NCI-H1417 (cell line): Measurements from ENCODE around the gene SSRP1.

Experiments
- DNase-seq, 3 experiments: peaks; one replicate each; lab custom pipeline; 2025; lab: John Stamatoyannopoulos, UW

Gene SSRP1

DNA sequence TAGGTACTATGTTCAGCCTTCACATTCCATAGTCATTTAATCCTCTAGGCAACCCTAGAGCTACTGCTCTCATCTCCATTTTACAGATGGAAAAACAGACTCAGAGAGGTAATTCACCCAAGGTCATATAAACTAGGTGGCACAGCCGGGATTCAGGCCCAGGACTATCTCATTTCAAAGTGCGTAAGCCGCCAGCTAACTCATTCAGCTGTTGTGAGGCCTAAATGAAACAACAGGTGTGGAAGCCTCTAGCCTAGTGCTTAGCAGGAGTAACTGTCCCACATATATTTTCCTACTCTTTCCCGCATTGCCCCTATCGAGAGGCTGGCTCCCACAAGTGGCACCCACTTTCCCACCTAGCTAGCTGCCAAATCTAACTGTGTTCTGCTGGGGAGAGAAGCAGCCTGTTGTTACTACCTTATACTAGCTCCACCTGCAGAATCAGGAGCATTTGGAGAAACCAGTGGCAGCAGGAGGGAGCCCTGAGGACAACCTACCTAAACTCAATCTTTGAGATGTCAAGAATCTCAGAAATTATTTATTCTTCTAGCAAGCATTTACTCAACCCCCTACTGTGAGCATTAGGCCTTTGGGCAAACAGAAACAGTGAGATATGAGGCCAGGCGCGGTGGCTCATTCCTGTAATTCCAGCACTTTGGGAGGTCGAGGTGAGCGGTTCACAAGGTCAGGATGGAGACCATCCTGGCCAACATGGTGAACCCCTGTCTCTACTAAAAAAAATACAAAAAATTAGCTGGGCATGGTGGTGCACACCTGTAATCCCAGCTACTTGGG lies 24.4 kb upstream of the SSRP1 start:
- peak in 1 of 3 experiments; percentile 19 for DNase-seq

DNA sequence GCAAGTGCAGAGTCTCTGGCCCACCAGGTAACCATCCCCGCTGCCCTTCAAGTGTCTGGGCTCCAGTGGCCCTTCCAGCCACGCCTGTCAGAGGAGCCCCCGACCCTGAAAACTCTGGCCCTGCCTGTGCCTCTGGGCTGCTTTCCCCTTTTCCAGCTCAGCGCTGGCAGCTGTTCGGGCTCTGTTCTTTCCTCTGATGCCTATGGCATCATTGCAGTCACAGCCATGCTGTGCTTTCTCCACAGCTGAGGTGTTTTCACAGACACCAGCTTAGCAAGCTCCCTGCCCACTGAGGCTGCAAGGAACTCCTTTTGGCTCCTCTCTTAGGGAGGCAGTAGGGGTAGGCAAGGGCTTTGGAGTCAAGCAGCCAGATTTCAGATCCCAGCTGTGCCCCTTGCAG lies 23.7 kb upstream of the SSRP1 start:
- no peak for DNase-seq

DNA sequence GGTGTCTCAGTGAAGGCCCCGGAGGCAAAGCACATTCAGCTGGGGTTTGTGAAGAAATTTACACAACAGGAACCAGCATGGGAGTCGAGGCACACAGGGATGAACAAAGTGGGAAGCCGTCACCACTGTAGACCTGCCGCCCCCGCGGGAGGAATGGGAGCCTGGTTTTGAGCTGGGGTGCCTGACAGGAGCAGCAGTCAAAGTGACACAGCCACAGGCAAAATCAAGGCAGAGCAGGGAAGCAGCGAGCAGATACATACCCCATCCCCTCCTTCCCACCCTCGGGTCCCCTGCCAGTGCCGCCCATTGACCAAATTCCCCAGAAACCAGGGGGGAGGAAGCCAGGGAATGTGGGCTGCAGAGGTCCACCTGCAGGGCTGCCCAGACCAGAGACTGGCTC lies 23.3 kb upstream of the SSRP1 start:
- DNase-seq: no peak

DNA sequence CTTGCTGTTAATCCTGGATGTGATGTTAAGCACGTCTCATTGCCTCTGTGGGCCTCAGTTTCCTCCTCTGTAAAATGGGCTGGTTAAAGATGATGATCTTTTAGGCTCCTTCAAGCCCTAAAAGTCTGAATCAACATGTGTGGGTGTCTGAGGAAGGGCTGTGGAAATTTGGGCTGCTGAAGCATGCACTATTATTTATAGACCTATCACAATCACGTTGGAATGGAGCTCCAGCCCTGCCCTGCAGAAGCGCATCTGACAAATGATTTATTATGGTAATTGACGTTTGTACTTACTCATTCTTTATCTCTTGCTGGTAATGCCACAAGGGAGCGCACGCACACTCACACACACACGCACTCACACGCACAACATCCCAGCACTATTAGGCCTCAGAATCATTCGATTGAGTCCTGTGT lies 22.9 kb upstream of the SSRP1 start:
- no peak for DNase-seq

DNA sequence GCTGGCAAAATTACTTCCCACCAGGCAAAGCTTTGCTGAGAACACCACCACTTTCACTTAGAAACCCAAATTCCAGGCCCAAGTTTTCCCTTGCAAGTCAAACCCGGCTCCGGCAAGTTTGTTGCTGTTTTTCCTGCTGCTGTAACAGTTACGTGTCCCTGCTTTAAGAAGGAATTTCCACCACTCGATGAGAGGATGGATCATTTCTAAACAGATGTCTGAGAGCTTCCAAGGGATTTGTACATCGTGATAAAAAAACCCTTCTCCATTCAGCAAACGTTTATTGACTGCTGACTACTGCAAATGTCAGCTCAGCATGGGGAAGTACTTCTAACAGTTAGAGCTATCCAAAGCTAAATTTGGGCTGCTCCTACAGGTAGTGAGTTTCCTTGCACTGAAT lies 22.2 kb upstream of the SSRP1 start:
- DNase-seq: no peak

DNA sequence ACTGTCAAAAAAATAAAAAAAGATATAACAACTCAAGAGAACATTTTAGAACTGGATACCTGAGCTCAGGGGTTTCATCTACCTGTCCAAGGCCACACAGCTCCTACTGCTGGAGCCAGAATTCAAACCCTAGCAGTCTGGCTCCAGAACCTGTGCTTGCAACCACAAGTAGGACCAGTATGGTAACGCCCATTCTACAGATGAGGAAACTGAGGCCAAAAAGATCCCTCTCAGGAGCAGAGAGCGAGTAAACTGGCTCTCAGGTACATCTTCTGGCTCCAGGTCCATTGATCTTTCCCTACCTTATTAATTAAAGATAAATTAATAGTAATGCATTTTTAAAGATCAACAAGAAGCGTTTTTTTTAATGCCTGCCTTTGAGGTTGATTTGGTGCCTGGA lies 21.6 kb upstream of the SSRP1 start:
- no peak for DNase-seq

DNA sequence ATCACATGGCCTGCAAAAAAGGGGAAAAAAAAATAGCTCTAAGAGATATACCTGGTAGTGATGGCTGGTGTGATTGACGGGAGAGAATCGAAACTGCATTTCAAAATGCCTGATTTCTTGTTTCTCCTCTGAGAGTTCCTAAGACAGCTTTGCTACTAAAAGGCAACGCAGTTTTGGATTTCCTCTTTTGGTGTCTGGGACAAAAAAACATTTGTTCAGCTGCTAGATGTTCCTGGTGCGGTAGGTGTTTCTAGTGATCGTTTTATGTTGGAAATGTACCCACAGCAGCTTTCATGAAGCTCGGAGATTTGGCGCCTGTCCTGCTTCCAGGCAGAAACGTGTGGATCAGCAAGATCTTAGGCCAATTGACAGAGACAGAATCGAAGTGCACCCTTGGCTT lies 20.6 kb upstream of the SSRP1 start:
- DNase-seq: no peak

DNA sequence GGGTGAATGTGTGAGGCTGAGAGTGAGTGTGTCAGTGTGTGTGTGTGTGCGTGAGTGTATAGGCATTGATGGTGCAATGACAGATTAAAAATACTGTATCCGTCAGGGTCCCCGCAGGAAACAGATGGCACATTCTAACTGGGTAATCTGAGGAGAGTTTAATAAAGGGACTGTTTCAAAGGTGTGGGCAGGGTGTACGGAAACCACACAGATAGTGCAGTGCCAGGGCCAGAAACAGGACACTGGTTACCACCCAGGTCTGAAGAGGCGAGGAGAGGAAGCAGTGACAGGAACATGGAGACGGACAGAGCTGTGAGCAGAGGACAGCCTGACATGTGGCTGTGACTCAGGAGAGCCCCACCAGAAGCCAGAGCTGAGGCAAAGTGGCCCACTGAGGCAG lies 19.0 kb upstream of the SSRP1 start:
- no peak for DNase-seq

DNA sequence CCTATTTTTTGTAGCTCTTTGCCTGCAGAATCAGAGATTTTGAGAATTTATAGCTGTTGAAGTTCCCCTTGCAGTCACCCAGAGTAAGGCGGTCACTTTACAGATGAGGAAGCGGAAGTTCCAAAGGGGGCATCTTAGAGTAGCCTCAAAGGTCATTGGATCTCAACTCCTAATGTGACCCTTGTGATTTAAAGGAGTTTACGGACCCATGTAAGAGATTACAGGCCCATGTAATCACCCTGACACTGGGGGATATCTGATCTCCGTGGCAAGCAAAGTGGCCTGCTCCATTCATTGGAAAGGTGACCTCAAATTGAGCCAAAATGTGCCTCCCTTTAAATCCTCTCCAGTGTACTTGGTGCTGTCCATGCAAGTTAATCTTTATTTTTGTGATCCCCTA lies 18.2 kb upstream of the SSRP1 start:
- no peak for DNase-seq

DNA sequence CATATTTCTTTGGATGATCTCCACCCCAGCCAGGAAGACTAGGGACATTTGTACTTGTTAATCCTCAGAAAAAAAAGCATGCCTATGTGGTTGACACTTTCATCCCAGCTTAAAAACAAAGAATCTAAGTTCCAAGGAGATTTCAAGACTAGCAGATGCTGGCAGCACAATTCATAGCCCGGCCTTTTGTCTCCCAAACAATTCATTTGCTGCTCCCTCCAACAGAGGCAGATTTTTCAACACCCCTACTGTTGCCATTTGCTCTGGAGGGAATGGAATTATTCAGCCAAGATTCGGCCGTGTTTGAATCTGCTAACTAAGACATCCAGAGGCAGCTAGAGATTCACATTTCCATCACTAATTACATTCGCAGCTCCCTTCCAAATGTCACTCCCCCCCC lies 17.8 kb upstream of the SSRP1 start:
- DNase-seq: no peak

DNA sequence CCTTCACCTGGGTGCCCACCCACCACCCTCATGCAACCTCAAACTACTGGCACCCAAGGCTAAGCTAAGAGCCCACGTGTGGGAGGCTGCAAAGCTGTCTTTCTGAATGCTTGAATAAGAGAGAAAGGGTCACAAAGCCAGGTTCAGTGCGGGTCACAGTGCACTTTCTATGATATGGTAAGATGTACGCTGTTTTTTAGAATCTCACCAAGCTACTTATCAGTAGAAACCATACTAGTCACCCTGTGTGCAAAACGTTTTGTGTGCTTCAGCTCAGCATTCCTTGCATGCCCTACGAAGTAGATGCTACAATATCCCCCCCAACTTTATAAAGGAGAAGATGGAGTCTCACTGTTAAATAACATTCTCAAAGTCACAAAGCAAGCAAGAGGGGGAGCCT lies 17.3 kb upstream of the SSRP1 start:
- no peak for DNase-seq

DNA sequence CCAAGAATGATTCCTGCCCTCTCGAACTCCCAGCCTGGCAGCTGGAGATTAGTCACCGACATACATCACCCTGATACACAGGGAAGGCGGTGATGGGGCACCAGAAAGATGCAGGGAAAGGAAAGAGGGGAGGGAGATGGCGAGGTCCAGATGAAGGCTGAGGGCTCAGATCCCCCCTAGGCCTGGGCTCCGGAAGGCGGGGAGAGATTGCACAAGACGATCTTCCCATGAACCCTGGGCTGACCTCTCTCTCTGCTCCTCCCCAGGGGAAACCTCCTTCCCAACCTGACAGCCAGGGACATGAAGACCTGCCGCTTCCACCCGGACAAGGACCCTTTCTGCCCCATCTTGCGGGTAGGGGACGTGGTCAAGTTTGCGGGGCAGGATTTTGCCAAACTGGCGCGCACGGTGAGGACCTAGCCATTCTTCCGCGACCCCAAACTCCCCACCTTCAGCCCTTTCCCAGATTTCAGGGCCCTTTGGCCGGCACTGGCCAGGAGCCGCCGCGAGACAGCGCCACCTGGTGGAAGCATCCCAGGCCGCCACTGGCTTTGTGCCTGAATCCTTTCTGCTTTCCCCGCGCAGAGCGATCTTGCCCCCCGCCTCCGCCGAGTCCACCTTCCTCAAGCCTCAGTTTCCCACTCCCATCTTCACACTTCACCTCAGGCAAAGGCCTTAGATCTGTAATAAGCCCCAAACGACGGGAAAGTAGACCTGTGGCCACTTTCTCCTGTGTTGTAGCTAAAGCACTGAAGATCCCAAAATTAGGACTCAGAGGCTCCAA lies 14.0 kb upstream of the SSRP1 start:
- peak in 2 of 3 experiments; percentile 14 to 31 for DNase-seq

DNA sequence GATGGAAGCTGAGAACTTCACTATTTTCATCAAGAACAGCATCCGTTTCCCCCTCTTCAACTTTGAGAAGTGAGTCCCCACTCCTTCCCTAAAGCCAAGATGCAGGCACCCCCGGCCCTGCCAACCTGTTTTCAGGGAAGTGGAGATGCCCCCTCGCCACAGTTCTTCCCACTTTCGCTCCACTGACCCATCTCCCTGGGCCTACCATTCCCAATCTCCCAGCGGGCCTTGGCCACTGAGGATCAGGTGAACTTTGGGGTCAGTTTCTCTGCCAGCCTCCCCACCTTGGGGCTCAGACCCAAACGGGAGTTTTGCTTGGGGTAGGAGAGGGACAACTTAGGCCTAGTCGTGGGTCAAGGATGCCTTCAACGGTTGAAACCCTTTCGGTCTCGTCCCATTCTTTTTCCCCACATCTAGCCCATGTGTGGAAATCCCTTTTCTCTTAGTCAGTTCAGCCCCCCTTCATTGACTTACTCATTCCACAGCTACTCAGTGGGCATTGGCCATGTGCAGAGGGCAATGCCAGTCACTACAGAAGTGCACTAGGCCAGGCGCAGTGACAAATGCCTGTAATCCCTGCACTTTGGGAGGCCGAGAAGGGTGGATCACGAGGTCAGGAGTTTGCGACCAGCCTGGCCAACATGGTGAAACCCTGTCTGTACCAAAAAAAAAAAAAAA lies 13.1 kb upstream of the SSRP1 start:
- no peak for DNase-seq

DNA sequence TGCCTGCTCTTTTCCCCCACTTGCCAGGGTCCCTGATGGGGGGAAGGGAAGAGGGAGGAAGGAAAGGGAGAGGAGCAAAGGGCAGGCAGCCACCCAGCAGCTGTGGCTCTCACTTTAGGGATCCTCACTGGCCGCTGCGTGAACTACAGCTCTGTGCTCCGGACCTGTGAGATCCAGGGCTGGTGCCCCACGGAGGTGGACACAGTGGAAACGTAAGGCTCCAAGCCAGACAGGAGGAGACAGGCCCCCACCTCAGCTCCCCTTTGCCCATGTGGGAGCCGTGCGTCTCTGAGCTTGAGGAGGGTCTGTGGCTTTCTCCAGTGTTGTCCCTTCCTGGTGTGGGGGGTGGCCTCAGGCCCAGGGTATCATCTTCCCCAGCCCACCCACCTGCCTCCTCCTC lies 12.4 kb upstream of the SSRP1 start:
- DNase-seq: no peak

DNA sequence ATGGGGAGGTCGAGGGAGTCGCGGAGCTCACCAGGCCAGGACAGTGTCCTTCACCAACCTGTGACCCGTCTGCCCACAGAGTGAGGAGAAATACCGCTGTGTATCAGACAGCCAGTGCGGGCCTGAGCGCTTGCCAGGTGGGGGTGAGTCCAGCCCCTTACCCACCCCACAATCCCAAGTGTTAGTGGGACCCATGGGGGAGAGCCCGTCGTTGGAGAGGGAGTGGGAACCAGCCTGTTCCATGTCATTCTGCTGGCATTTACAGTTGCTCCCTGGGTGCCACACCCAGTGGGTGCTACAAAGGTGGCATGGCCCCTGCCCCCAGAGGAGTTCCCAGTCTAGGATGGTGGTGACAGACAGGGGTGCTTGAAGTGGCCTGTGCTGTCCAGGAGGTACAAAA lies 11.6 kb upstream of the SSRP1 start:
- no peak for DNase-seq

DNA sequence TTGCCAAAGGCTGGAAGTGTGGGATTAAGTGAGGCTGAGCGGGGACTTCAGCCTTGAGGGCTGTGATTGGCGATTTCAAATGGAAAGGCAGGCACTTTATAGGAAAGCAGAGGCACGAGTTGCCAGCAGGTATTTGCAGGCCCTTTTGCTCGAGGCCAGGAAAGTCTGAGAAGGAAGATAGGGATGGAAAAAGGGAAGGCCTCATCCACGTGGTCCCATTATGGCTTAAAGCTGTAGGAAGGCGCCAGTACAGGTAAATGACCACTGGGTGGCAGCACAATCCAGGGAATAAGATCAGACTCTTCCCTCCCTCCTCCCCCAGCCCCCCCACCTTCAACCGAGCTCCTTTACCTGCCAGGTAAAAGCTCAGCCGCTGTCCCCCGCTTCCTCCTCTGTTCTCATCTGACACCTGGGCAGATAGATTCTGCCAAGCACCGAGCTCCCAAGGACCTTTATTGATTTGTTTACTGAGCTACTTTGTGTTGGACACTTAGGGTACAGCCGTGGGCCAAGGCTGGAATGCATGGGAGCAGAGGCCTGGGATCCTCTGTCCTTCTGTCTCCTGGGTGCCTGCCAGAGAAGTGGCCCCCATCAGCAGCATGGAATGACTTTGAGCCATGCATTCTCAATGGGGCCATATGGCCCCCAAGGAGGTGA lies 10.0 kb upstream of the SSRP1 start:
- DNase-seq: peak; percentile 66 to 89 (median 79)

DNA sequence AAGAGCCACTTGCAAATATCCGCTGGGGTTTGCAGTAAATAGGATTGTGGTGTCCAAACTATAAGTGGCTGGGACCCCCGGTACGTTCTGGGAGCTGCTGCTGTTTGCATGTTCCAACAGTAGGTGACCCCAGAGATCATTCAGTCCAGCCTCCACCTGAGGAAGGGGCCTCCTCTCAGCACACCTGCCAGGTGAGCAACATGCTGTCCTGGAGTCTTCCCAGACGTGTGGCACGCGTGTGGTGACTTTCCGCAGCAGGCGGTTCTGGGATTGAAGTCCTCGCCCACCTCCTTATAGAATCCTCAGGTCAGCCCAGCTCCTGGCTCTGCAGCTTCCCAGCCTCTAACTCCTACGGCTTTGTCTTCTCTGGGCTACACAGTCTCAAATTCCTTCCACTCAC lies 9.1 kb upstream of the SSRP1 start:
- no peak for DNase-seq

DNA sequence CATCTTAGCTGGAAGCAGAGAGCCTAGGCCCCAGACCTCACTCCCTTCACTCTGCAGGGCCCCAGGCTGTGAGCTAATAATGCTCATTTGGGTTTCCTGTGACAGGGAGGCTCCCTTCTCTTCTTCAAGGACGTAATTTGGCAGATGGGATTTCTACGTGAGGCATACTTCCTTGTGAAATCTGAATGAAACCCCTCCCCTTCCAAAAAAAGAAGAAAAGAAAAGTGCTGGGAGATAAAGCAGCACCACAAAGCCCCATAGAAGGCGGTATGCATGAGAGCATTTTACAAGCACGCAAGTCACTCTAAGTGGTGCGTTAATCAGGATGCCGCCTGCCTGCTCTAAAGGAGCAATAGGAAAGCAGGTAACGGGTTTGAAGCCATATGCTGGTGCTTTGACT lies 8.1 kb upstream of the SSRP1 start:
- peak in 2 of 3 experiments; percentile 22 to 51 for DNase-seq

DNA sequence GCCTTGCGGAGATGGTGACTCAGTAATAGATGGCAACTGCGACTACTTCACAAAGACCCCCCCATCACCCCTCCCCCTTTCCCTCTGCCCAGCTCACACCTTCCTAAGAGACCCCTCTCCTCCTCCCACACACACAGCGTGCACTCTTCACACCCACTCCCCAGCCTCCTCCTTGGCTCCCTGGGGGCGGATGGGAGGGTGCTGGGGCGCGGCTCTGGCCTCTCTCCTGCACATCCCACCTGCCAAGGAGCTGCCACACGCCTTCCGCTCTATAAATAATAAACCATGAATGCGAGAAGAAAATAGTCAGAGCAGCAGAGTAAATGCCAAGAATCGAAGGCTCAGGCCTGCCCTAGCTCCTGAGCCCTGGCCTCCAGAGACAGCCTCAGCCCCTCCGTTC lies 7.0 kb upstream of the SSRP1 start:
- no peak for DNase-seq

DNA sequence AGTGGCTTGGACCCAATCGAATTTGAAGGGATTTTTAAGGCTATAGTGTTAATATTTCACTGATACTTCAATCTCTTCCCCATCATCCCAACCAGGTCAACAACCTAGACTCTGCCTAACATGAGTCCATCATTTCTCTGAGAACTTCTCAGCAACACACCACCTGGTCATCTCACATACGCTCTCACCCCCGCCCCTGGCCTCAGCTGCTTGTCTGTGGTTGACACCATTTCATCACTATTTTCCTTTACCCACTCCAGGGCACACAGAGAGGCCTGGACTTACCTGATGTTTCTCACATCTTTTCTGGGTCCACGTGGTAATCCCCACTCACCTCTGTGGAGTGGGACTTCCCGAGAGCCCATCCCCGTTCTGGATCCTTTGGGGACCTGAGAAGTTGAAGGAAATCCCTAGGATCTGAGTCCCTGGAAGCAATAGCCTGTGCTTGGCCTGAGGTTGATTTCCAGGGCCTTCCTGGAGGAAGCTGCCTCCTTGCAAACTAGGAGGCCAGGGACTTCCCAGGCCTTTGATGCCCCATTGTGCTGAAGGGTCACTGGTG lies 5.6 kb upstream of the SSRP1 start:
- no peak for DNase-seq

DNA sequence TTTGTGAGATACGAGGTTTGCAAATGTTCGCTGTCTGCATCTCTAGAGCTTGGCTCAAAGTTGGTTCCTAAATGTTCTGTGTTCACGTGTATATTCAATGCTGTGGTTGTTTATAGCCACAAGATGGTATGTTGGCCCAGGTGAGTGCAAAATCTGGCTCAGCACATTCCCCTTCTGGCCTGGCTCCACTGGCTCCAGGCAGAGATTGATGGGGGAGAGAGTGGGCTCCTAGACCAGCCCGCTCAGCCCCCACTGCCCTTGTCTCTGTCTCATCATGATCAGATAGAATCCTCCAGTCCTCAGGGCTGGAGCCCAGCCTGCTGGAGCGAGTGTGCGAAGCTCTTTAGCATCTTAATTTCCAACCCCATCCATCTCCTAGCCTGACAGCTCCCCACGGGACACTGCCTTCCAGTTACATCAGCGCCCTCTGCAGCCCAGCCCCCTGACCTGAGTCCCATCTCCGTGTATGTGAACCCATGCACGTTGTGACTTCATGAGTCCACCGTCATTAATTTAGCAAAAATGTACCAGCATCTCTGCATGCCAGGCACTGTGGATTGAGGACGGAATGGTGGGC lies 4.4 kb upstream of the SSRP1 start:
- DNase-seq: peak in 1 of 3 experiments; percentile 2

DNA sequence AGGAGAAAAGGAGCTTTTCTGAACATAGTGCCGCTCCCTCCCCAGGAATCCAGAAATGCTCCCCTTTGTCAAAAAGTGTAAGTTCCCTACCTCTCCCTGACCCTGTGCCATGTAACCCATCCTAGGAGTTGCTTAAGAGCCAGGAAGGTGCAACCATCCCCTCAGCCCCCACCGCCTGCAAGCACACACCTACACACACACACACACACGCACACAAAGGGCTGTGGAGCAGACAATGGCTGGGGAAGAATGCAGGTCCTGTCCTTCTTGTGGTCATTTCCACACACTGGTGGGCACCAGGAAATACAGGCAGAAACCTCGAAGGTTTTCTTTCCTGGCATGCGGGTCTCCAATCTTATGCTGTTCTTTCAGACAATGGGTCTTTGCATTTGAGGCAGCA lies 3.6 kb upstream of the SSRP1 start:
- no peak for DNase-seq
